ENCODE data around the gene MAFG. TPM values are rescaled to one million over a fixed set of nuclear protein-coding genes. Genes with fewer than 3 reads are reported as not detected.

Gene MAFG
- total RNA-seq, 1 experiment from 2014 or later: 29.1 TPM

DNA sequence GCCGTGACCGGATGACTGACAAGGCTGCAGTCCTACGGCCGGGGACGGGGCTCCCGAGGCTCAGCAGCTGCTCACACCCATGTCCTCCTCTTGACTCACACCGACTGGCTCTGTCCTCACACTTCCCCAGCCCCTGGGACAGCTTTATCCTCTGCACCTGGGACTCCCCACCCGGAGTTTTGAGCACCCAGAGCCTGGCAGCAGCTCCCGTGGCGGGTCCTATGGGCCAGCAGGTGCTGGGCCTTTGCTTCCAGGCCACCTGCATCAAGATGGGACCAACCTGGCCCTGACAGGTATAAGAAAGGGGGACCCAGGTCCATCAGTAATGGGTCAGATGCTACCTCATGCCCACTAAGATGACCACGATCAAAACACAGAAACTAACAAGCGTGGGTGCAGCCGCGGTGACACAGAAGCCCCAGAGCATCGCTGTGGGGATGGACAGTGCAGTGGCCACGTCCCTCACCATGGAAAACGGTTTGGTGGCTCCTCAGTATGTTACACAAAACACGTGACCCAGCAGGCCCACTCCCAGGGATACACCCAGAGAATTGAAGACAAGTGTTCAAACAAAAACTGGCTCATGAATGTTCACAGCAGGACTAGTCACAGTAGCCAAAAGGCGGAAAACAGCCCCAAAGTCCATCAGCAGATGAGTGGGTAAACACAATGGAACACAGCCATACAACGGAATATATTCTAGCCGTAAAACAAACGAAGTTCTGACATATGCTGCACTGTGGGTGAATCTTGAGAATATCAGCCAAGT is 36.7 kb upstream of the MAFG start:
- H3K4me1 Mint-ChIP-seq (ENCODE audit: low read depth, unreplicated experiment): no peaks in the 10 kb centered on the region
- no peaks in the 10 kb centered on the region for H3K9me3 Mint-ChIP-seq (ENCODE audit: unreplicated experiment)
- DNase-seq: no peak
- Histone ChIP-seq H3K27me3 (replicated peaks; ENCODE audit: control insufficient read depth, insufficient read depth, low read length) (0 out of 2 replicates have a peak, but pooled peaks cover 1% of the 10 kb centered on the region), H3K4me3 (ENCODE audit: low read depth, low read length) (no peak overlapping the region), H3K9me3 (no peaks in the 10 kb centered on the region), H3K4me1 (peaks cover 36% of the 10 kb centered on the region), H3K36me3 (ENCODE audit: control insufficient read depth, insufficient read depth, low read length) (no peaks in the 10 kb centered on the region)
- no peak for TF ChIP-seq CTCF (IDR thresholded peaks at IDR 0.05; ENCODE audit: insufficient read depth in 1 of 2, low read depth in 1 of 2, low read length in 1 of 2, severe bottlenecking in 1 of 2, unreplicated experiment in 1 of 2)
- no peak overlapping the region for H3K27ac Mint-ChIP-seq (ENCODE audit: unreplicated experiment)
- ChIA-PET POLR2A (no interaction called here), CTCF (interaction anchor here (0.6 kb wide), 1 partner anchor 148 kb away, joined by 4 read pairs; no protein-coding TSS in a partner anchor)
- H3K27me3 Mint-ChIP-seq (ENCODE audit: insufficient read depth, unreplicated experiment): no peaks in the 10 kb centered on the region
- H3K4me3 Mint-ChIP-seq (ENCODE audit: unreplicated experiment): no peak overlapping the region
- intact Hi-C loops (cut with micrococcal nuclease; ENCODE audit: unreplicated experiment): no loop called here
- H3K36me3 Mint-ChIP-seq (ENCODE audit: insufficient read depth, unreplicated experiment): peaks cover 7% of the 10 kb centered on the region
- BruUV-seq (replicated peaks): no TSS peak

- no peaks in the 10 kb centered on the region for H3K4me1 Mint-ChIP-seq (ENCODE audit: low read depth, unreplicated experiment)
- H3K4me3 Mint-ChIP-seq (ENCODE audit: unreplicated experiment): peak overlapping the region; percentile 31
- no peaks in the 10 kb centered on the region for H3K9me3 ChIP-seq
- POLR2A ChIA-PET: no interaction called here
- no peaks in the 10 kb centered on the region for H3K36me3 ChIP-seq (ENCODE audit: control insufficient read depth, insufficient read depth, low read length)
- CTCF ChIA-PET: interaction anchor here (0.6 to 0.9 kb wide), 3 partner anchors 58 to 140 kb away, joined by 3 to 5 read pairs (median 4); partner anchors contain the start of gene DCXR
- H3K27me3 ChIP-seq (replicated peaks; ENCODE audit: control insufficient read depth, insufficient read depth, low read length): 0 out of 2 replicates have a peak, but pooled peaks cover 1% of the 10 kb centered on the region
- no TSS peak for BruUV-seq (replicated peaks)
- no peaks in the 10 kb centered on the region for H3K27me3 Mint-ChIP-seq (ENCODE audit: insufficient read depth, unreplicated experiment)
- H3K4me1 ChIP-seq: peaks cover 28% of the 10 kb centered on the region
- intact Hi-C loops (cut with micrococcal nuclease; ENCODE audit: unreplicated experiment): no loop called here
- H3K9me3 Mint-ChIP-seq (ENCODE audit: unreplicated experiment): no peaks in the 10 kb centered on the region
- TF ChIP-seq CTCF (IDR thresholded peaks at IDR 0.05; ENCODE audit: insufficient read depth in 1 of 2, low read depth in 1 of 2, low read length in 1 of 2, severe bottlenecking in 1 of 2, unreplicated experiment in 1 of 2): no peak
- no peak overlapping the region for H3K4me3 ChIP-seq (ENCODE audit: low read depth, low read length)
- no peak for DNase-seq
- no peak overlapping the region for H3K27ac Mint-ChIP-seq (ENCODE audit: unreplicated experiment)
- H3K36me3 Mint-ChIP-seq (ENCODE audit: insufficient read depth, unreplicated experiment): peaks cover 7% of the 10 kb centered on the region
Measured at GRCh38 chr17:81962499-81963441, 35.2 kb upstream of the MAFG start.
